ENCODE results near the gene LPO.

The LPO gene

GRCh38 chr17:58191241-58191896, 47.0 kb upstream of the LPO start (continued):
- TF ChIP-seq, protein P1, sequence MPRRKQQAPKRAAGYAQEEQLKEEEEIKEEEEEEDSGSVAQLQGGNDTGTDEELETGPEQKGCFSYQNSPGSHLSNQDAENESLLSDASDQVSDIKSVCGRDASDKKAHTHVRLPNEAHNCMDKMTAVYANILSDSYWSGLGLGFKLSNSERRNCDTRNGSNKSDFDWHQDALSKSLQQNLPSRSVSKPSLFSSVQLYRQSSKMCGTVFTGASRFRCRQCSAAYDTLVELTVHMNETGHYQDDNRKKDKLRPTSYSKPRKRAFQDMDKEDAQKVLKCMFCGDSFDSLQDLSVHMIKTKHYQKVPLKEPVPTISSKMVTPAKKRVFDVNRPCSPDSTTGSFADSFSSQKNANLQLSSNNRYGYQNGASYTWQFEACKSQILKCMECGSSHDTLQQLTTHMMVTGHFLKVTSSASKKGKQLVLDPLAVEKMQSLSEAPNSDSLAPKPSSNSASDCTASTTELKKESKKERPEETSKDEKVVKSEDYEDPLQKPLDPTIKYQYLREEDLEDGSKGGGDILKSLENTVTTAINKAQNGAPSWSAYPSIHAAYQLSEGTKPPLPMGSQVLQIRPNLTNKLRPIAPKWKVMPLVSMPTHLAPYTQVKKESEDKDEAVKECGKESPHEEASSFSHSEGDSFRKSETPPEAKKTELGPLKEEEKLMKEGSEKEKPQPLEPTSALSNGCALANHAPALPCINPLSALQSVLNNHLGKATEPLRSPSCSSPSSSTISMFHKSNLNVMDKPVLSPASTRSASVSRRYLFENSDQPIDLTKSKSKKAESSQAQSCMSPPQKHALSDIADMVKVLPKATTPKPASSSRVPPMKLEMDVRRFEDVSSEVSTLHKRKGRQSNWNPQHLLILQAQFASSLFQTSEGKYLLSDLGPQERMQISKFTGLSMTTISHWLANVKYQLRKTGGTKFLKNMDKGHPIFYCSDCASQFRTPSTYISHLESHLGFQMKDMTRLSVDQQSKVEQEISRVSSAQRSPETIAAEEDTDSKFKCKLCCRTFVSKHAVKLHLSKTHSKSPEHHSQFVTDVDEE (CRISPR knock-in tag; IDR thresholded peaks at IDR 0.05) = no peak
- TF ChIP-seq CSDC2 (CRISPR knock-in tag; IDR thresholded peaks at IDR 0.05) = no peak
- no peak for TF ChIP-seq ESRRG (CRISPR knock-in tag; IDR thresholded peaks at IDR 0.05)
- TF ChIP-seq POU6F1 (CRISPR knock-in tag; IDR thresholded peaks at IDR 0.05; ENCODE audit: borderline replicate concordance, low read depth) = no peak

DNA sequence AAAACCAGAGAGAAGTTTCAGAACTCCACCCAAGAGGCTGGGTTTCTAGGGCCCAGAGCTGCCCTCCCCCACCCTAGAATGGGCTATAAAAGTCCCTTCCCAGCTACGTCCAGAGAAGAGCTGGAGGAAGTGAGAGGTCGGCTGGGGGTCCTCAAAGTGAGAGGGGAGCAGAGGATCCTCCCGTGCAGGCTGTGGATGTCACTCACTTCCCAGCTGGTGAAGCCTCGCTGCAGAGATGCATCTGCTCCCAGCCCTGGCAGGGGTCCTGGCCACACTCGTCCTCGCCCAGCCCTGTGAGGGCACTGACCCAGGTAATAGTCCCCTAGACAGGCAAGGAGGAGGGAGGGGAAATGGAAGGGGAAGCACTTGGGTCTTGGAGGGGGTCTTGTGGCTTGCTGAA, 45.8 kb upstream of the LPO start, which contains the start of gene EPX:
Gene EPX (plus strand): TSS at position 115 of the 400 bp plus-strand sequence. CDS start 121 bp downstream, at position 236.
- no peak for ATAC-seq
- no peak for TF ChIP-seq OSR1 (CRISPR knock-in tag; IDR thresholded peaks at IDR 0.05)
- TF ChIP-seq BACH2 (CRISPR knock-in tag; IDR thresholded peaks at IDR 0.05; ENCODE audit: borderline replicate concordance) = no peak
- no peak for TF ChIP-seq PATZ1 (CRISPR knock-in tag; IDR thresholded peaks at IDR 0.05; ENCODE audit: borderline replicate concordance)
- TF ChIP-seq ZFP3 (CRISPR knock-in tag; IDR thresholded peaks at IDR 0.05) = no peak
- no peak for TF ChIP-seq ESRRG (CRISPR knock-in tag; IDR thresholded peaks at IDR 0.05)
- no peak for TF ChIP-seq POU6F1 (CRISPR knock-in tag; IDR thresholded peaks at IDR 0.05; ENCODE audit: borderline replicate concordance, low read depth)
- no peak for TF ChIP-seq ARNTL (CRISPR knock-in tag; IDR thresholded peaks at IDR 0.05; ENCODE audit: borderline replicate concordance, low read depth)
- no peak for TF ChIP-seq GLIS3 (CRISPR knock-in tag; IDR thresholded peaks at IDR 0.05)
- no peak for TF ChIP-seq CREB5 (CRISPR knock-in tag; IDR thresholded peaks at IDR 0.05; ENCODE audit: low read depth)
- no peak for TF ChIP-seq ZFP30 (CRISPR knock-in tag; IDR thresholded peaks at IDR 0.05)
- no peak for TF ChIP-seq ISL1 (CRISPR knock-in tag; IDR thresholded peaks at IDR 0.05)
- no peak for TF ChIP-seq ZC3H10 (CRISPR knock-in tag; IDR thresholded peaks at IDR 0.05)
- no peak for TF ChIP-seq ZNF565 (CRISPR knock-in tag; conservative IDR thresholded peaks at IDR 0.05; ENCODE audit: low read depth)
- TF ChIP-seq SNAI2 (CRISPR knock-in tag; IDR thresholded peaks at IDR 0.05) = no peak
- TF ChIP-seq TCF4 (CRISPR knock-in tag; IDR thresholded peaks at IDR 0.05; ENCODE audit: borderline replicate concordance) = no peak
- no peak for TF ChIP-seq TOX (CRISPR knock-in tag; IDR thresholded peaks at IDR 0.05; ENCODE audit: borderline replicate concordance)
- TF ChIP-seq PPARA (CRISPR knock-in tag; IDR thresholded peaks at IDR 0.05; ENCODE audit: borderline replicate concordance) = no peak
- TF ChIP-seq RARB (CRISPR knock-in tag; IDR thresholded peaks at IDR 0.05) = no peak

DNA sequence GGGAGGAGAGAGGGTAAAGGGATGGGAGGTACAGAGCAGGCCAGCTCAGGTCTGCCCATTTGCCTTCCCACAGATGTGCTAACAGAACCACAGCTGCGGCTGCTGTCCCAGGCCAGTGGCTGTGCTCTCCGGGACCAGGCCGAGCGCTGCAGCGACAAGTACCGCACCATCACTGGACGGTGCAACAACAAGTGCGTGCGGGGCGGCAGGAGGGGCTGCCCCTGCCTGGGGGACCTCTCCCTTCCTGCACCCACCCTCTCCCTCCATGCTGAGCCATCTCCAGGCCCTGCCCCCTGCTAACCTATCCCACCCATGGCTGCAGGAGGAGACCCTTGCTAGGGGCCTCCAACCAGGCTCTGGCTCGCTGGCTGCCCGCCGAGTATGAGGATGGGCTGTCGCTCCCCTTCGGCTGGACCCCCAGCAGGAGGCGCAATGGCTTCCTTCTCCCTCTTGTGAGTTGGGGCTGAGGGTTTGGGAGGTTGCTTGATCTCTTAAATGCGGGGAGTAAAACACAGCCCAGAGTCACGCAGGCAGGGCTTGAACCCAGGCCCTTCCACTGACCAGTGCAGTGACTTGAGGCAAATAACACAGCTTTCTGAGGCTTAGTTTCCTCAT, 44.6 kb upstream of the LPO start:
- no peak for ATAC-seq
- TF ChIP-seq ISL1 (CRISPR knock-in tag; IDR thresholded peaks at IDR 0.05) = no peak
- no peak for TF ChIP-seq ZC3H10 (CRISPR knock-in tag; IDR thresholded peaks at IDR 0.05)
- no peak for TF ChIP-seq TOX (CRISPR knock-in tag; IDR thresholded peaks at IDR 0.05; ENCODE audit: borderline replicate concordance)
- no peak for TF ChIP-seq ESRRG (CRISPR knock-in tag; IDR thresholded peaks at IDR 0.05)
- no peak for TF ChIP-seq CREB5 (CRISPR knock-in tag; IDR thresholded peaks at IDR 0.05; ENCODE audit: low read depth)
- TF ChIP-seq BACH2 (CRISPR knock-in tag; IDR thresholded peaks at IDR 0.05; ENCODE audit: borderline replicate concordance) = no peak
- no peak for TF ChIP-seq ZNF70 (CRISPR knock-in tag; IDR thresholded peaks at IDR 0.05)
- TF ChIP-seq PATZ1 (CRISPR knock-in tag; IDR thresholded peaks at IDR 0.05; ENCODE audit: borderline replicate concordance) = no peak
